ENCODE measurements around the gene RASAL2. TPM values are rescaled to one million over a fixed set of nuclear protein-coding genes. Genes with fewer than 3 reads are reported as not detected.

The RASAL2 gene
- total RNA-seq, 1 experiment from 2014 or later, result 36.8 TPM

DNA sequence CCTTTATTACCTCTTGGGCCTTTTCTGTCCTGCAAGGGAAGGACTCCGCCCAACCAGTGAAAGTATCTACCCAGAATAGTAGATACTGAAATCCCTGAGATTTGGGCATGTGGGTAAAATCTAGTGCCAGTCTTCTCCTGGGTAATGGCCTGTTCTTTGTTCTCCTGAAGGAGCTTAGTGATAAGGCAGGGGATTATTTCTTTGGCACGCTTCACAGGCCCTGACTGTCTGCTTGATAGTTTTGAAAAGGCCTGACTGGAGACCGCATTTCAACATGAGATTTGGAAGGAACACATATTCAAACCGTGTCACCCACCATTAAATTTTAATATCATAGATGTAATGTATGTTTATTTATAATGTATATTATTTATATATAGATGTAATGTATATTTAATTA lies 48.9 kb downstream of the RASAL2 start:
- Histone ChIP-seq H3K36me3 (ENCODE audit: control insufficient read depth, insufficient read depth, low read length) (no peaks in the 10 kb centered on the region; the same call in 1 of the 2 replicates), H3K4me1 (0 out of 2 replicates have a peak, but pooled peaks cover 4% of the 10 kb centered on the region), H3K27me3 (replicated peaks; ENCODE audit: control insufficient read depth, insufficient read depth, low read length) (no peaks in the 10 kb centered on the region), H3K9me3 (no peaks in the 10 kb centered on the region), H3K4me3 (ENCODE audit: low read depth, low read length) (no peak overlapping the region)
- BruUV-seq (replicated peaks), result no TSS peak
- Mint-ChIP-seq H3K36me3 (ENCODE audit: insufficient read depth, unreplicated experiment) (no peaks in the 10 kb centered on the region), H3K9me3 (ENCODE audit: unreplicated experiment) (no peaks in the 10 kb centered on the region), H3K4me1 (ENCODE audit: low read depth, unreplicated experiment) (no peaks in the 10 kb centered on the region), H3K27me3 (ENCODE audit: insufficient read depth, unreplicated experiment) (no peaks in the 10 kb centered on the region), H3K4me3 (ENCODE audit: unreplicated experiment) (no peak overlapping the region), H3K27ac (ENCODE audit: unreplicated experiment) (no peak overlapping the region)
- ChIA-PET POLR2A (no interaction called here), CTCF (no interaction called here)
- intact Hi-C loops (cut with micrococcal nuclease; ENCODE audit: unreplicated experiment), result no loop called here
- no peak for DNase-seq
- TF ChIP-seq, protein P1, sequence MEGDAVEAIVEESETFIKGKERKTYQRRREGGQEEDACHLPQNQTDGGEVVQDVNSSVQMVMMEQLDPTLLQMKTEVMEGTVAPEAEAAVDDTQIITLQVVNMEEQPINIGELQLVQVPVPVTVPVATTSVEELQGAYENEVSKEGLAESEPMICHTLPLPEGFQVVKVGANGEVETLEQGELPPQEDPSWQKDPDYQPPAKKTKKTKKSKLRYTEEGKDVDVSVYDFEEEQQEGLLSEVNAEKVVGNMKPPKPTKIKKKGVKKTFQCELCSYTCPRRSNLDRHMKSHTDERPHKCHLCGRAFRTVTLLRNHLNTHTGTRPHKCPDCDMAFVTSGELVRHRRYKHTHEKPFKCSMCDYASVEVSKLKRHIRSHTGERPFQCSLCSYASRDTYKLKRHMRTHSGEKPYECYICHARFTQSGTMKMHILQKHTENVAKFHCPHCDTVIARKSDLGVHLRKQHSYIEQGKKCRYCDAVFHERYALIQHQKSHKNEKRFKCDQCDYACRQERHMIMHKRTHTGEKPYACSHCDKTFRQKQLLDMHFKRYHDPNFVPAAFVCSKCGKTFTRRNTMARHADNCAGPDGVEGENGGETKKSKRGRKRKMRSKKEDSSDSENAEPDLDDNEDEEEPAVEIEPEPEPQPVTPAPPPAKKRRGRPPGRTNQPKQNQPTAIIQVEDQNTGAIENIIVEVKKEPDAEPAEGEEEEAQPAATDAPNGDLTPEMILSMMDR (IDR thresholded peaks at IDR 0.05; ENCODE audit: insufficient read depth in 1 of 2, low read depth in 1 of 2, low read length in 1 of 2, severe bottlenecking in 1 of 2, unreplicated experiment in 1 of 2), result no peak

DNA sequence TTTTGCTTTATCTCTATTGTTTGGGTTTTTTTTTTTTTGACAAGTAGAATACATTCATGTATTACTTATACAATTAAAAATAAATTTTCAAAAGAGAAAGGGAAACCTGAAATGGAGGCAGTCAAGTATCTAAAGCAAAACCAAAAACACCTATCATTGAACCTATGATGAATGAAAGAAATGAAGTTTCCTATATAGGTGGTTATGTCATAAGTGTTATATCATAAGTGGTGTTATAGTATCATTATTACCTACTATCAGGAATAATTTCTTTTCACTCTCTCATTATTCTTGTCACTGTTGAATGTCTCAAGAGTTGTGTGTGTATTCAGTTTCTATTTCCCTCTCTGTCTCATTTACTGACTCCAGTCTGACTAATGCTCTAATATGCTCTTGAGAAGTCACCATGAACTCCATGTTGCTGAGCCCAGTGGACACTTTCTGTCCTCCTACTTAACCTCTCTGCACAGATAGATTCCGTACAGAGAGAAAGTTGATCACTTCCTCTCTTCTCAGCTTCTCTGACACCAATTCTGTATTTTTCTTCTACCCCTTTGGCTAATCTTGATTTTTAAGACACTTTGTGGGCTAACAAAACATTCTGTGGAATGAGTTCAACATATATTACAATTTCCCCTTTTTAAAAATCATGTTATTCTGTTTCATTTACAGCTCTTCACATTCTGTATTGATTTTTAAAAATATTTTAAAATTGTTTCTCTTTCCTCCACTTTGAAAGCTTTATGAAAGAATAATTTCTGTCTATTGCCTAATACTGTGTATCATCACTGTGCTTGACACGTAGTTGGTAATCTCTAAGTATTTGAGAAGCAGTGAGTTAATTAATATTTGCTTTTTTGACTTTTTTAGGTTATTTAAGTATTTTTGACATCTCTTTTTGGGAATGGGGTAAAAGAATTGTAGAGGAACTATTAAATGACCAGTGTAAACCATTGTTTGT lies 50.1 kb downstream of the RASAL2 start:
- no peaks in the 10 kb centered on the region for H3K36me3 Mint-ChIP-seq (ENCODE audit: insufficient read depth, unreplicated experiment)
- intact Hi-C loops (cut with micrococcal nuclease; ENCODE audit: unreplicated experiment), result no loop called here
- TF ChIP-seq, protein P1 (IDR thresholded peaks at IDR 0.05; ENCODE audit: insufficient read depth in 1 of 2, low read depth in 1 of 2, low read length in 1 of 2, severe bottlenecking in 1 of 2, unreplicated experiment in 1 of 2), result no peak
- Histone ChIP-seq H3K4me1 (0 out of 2 replicates have a peak, but pooled peaks cover 4% of the 10 kb centered on the region), H3K27me3 (replicated peaks; ENCODE audit: control insufficient read depth, insufficient read depth, low read length) (no peaks in the 10 kb centered on the region), H3K4me3 (ENCODE audit: low read depth, low read length) (no peak overlapping the region), H3K36me3 (ENCODE audit: control insufficient read depth, insufficient read depth, low read length) (no peaks in the 10 kb centered on the region; the same call in 1 of the 2 replicates), H3K9me3 (no peaks in the 10 kb centered on the region)
- no peaks in the 10 kb centered on the region for H3K27me3 Mint-ChIP-seq (ENCODE audit: insufficient read depth, unreplicated experiment)
- no peaks in the 10 kb centered on the region for H3K4me1 Mint-ChIP-seq (ENCODE audit: low read depth, unreplicated experiment)
- DNase-seq, result no peak
- H3K9me3 Mint-ChIP-seq (ENCODE audit: unreplicated experiment), result no peaks in the 10 kb centered on the region
- BruUV-seq (replicated peaks), result no TSS peak
- H3K27ac Mint-ChIP-seq (ENCODE audit: unreplicated experiment), result no peak overlapping the region
- no peak overlapping the region for H3K4me3 Mint-ChIP-seq (ENCODE audit: unreplicated experiment)
- ChIA-PET POLR2A (no interaction called here), CTCF (no interaction called here)

DNA sequence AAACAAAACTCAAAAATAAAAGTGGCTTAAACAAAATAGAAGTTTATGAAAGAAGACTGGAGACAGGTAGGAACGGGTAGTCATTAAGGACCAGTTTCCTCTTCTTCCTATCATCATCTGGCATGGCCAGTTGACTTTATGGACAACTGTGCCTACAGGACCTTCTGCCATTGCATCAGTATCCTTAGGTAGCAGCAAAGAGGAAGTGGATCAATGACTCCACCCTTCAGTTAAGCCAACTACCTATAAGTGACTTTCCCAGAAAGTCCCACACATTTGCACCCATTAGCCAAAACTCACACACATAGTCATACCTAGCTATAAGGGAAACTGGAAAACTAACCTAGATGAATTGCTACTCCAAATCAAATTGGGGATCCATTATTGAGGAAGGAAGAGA lies 51.7 kb downstream of the RASAL2 start:
- no peak overlapping the region for H3K4me3 ChIP-seq (ENCODE audit: low read depth, low read length)
- no peaks in the 10 kb centered on the region; the same call in 1 of the 2 replicates for H3K36me3 ChIP-seq (ENCODE audit: control insufficient read depth, insufficient read depth, low read length)
- no peak overlapping the region for H3K4me3 Mint-ChIP-seq (ENCODE audit: unreplicated experiment)
- H3K9me3 Mint-ChIP-seq (ENCODE audit: unreplicated experiment), result no peaks in the 10 kb centered on the region
- H3K27me3 Mint-ChIP-seq (ENCODE audit: insufficient read depth, unreplicated experiment), result no peaks in the 10 kb centered on the region
- POLR2A ChIA-PET, result no interaction called here
- no TSS peak for BruUV-seq (replicated peaks)
- 0 out of 2 replicates have a peak, but pooled peaks cover 4% of the 10 kb centered on the region for H3K4me1 ChIP-seq
- no peaks in the 10 kb centered on the region for H3K4me1 Mint-ChIP-seq (ENCODE audit: low read depth, unreplicated experiment)
- no peak for DNase-seq
- TF ChIP-seq, protein P1 (IDR thresholded peaks at IDR 0.05; ENCODE audit: insufficient read depth in 1 of 2, low read depth in 1 of 2, low read length in 1 of 2, severe bottlenecking in 1 of 2, unreplicated experiment in 1 of 2), result no peak
- intact Hi-C loops (cut with micrococcal nuclease; ENCODE audit: unreplicated experiment), result no loop called here
- no peaks in the 10 kb centered on the region for H3K36me3 Mint-ChIP-seq (ENCODE audit: insufficient read depth, unreplicated experiment)
- CTCF ChIA-PET, result no interaction called here
- H3K9me3 ChIP-seq, result no peaks in the 10 kb centered on the region
- no peaks in the 10 kb centered on the region for H3K27me3 ChIP-seq (replicated peaks; ENCODE audit: control insufficient read depth, insufficient read depth, low read length)
- H3K27ac Mint-ChIP-seq (ENCODE audit: unreplicated experiment), result no peak overlapping the region
